ENCODE results near the gene YAF2. TPM values are rescaled to one million over a fixed set of nuclear protein-coding genes. Genes with fewer than 3 reads are reported as not detected.

Gene YAF2
- total RNA-seq, 2 experiments from 2014 or later, result 31.1 to 32.9 TPM

GRCh38 chr12:42130672-42131402 is 107.2 kb downstream of the YAF2 start:
- CTCF ChIA-PET, result interaction anchor here (0.8 to 1.0 kb wide), 2 partner anchors 201 to 241 kb away, joined by 3 to 5 read pairs; no protein-coding TSS in a partner anchor
- peaks cover 1% of the 10 kb centered on the region for H3K36me3 Mint-ChIP-seq (ENCODE audit: low read depth)
- POLR2A ChIA-PET, result interaction anchor here (1.2 kb wide), 1 partner anchor 14 kb away, joined by 3 read pairs; no protein-coding TSS in a partner anchor
- H3K27me3 Mint-ChIP-seq (ENCODE audit: low read depth), result no peaks in the 10 kb centered on the region
- H3K4me3 Mint-ChIP-seq, result no peak overlapping the region
- no peaks in the 10 kb centered on the region for H3K4me1 Mint-ChIP-seq (ENCODE audit: low read depth)
- no peak for ATAC-seq
- no peak for DNase-seq
- H3K9me3 Mint-ChIP-seq (ENCODE audit: insufficient read depth), result no peaks in the 10 kb centered on the region
- no peak overlapping the region for H3K27ac Mint-ChIP-seq

GRCh38 chr12:42129595-42130204 is 108.3 kb downstream of the YAF2 start:
- Mint-ChIP-seq H3K36me3 (ENCODE audit: low read depth) (peaks cover 1% of the 10 kb centered on the region), H3K4me1 (ENCODE audit: low read depth) (no peaks in the 10 kb centered on the region), H3K27ac (no peak overlapping the region), H3K9me3 (ENCODE audit: insufficient read depth) (no peaks in the 10 kb centered on the region), H3K27me3 (ENCODE audit: low read depth) (no peaks in the 10 kb centered on the region), H3K4me3 (no peak overlapping the region)
- no peak for ATAC-seq
- CTCF ChIA-PET, result no interaction called here
- POLR2A ChIA-PET, result no interaction called here
- DNase-seq, result no peak

DNA sequence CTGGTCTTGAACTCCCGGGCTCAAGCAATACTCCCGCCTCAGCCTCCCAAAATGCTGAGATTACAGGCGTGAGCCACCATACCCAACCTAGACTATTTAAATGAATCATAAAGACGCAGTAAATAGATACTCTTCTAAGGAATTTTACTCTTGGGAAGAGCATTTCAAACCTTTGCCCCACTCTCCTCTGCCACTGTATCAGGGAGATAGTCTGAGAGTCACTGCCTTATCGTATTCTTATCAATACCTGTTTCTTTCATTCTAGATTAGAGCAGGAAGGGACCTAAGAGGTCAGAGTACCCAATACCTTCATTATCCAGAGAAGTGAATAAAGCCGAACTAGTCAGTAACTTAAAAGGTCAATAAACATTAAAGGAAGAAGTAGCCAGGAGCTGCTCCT is 109.2 kb downstream of the YAF2 start:
- ChIA-PET CTCF (interaction anchor here (1.4 kb wide), 1 partner anchor 203 kb away, joined by 4 read pairs; no protein-coding TSS in a partner anchor), POLR2A (no interaction called here)
- DNase-seq (no peak), ATAC-seq (no peak)
- Mint-ChIP-seq H3K27me3 (ENCODE audit: low read depth) (no peaks in the 10 kb centered on the region), H3K4me1 (ENCODE audit: low read depth) (no peaks in the 10 kb centered on the region), H3K27ac (no peak overlapping the region), H3K4me3 (no peak overlapping the region), H3K36me3 (ENCODE audit: low read depth) (no peaks in the 10 kb centered on the region), H3K9me3 (ENCODE audit: insufficient read depth) (no peaks in the 10 kb centered on the region)

- Mint-ChIP-seq H3K4me1 (ENCODE audit: low read depth) (no peaks in the 10 kb centered on the region), H3K4me3 (no peak overlapping the region), H3K27me3 (ENCODE audit: low read depth) (no peaks in the 10 kb centered on the region), H3K27ac (no peak overlapping the region), H3K9me3 (ENCODE audit: insufficient read depth) (no peaks in the 10 kb centered on the region), H3K36me3 (ENCODE audit: low read depth) (no peaks in the 10 kb centered on the region)
- ChIA-PET CTCF (interaction anchor here (0.7 to 1.4 kb wide), 2 partner anchors 204 to 244 kb away, joined by 3 to 4 read pairs; no protein-coding TSS in a partner anchor), POLR2A (no interaction called here)
- DNase-seq, result no peak
- ATAC-seq, result no peak
Measured at GRCh38 chr12:42128327-42128726, 109.7 kb downstream of the YAF2 start.

GRCh38 chr12:42126963-42127362 is 111.1 kb downstream of the YAF2 start:
- H3K4me3 Mint-ChIP-seq, result no peak overlapping the region
- H3K27me3 Mint-ChIP-seq (ENCODE audit: low read depth), result no peaks in the 10 kb centered on the region
- POLR2A ChIA-PET, result no interaction called here
- ATAC-seq, result no peak
- no peaks in the 10 kb centered on the region for H3K9me3 Mint-ChIP-seq (ENCODE audit: insufficient read depth)
- no peaks in the 10 kb centered on the region for H3K4me1 Mint-ChIP-seq (ENCODE audit: low read depth)
- H3K36me3 Mint-ChIP-seq (ENCODE audit: low read depth), result no peaks in the 10 kb centered on the region
- no peak overlapping the region for H3K27ac Mint-ChIP-seq
- no peak for DNase-seq
- CTCF ChIA-PET, result no interaction called here

DNA sequence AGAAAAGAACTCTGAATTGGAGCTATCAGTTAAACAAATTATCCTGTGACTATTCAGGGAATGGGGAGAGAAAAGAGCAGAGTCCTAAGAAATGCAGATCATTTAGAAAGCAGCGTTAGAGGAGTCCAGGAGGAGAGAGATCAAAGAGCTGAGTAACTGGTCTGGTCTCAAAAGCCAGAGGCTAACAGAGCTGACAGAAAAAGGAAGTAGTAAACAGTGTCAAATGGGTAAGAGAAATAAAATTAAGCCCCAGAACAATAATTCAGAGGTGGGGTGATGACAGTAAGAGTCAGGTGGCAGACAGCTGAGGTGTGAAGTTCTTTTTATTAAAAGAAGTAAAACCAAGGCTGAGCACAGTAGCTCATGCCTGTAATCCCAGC is 112.7 kb downstream of the YAF2 start:
- Mint-ChIP-seq H3K9me3 (ENCODE audit: insufficient read depth) (no peaks in the 10 kb centered on the region), H3K27me3 (ENCODE audit: low read depth) (no peaks in the 10 kb centered on the region), H3K27ac (no peak overlapping the region), H3K36me3 (ENCODE audit: low read depth) (peaks cover 4% of the 10 kb centered on the region), H3K4me1 (ENCODE audit: low read depth) (no peaks in the 10 kb centered on the region), H3K4me3 (no peak overlapping the region)
- POLR2A ChIA-PET, result no interaction called here
- no peak for DNase-seq
- ATAC-seq, result no peak
- CTCF ChIA-PET, result interaction anchor here (0.8 kb wide), 1 partner anchor 246 kb away, joined by 3 read pairs; no protein-coding TSS in a partner anchor

GRCh38 chr12:42124764-42125387 is 113.2 kb downstream of the YAF2 start:
- ChIA-PET POLR2A (no interaction called here), CTCF (interaction anchor here (0.8 kb wide), 1 partner anchor 247 kb away, joined by 3 read pairs; no protein-coding TSS in a partner anchor)
- Mint-ChIP-seq H3K36me3 (ENCODE audit: low read depth) (peaks cover 8% of the 10 kb centered on the region), H3K9me3 (ENCODE audit: insufficient read depth) (no peaks in the 10 kb centered on the region), H3K27me3 (ENCODE audit: low read depth) (no peaks in the 10 kb centered on the region), H3K27ac (no peak overlapping the region), H3K4me3 (no peak overlapping the region), H3K4me1 (ENCODE audit: low read depth) (peaks cover 2% of the 10 kb centered on the region)
- DNase-seq, result no peak
- no peak for ATAC-seq

DNA sequence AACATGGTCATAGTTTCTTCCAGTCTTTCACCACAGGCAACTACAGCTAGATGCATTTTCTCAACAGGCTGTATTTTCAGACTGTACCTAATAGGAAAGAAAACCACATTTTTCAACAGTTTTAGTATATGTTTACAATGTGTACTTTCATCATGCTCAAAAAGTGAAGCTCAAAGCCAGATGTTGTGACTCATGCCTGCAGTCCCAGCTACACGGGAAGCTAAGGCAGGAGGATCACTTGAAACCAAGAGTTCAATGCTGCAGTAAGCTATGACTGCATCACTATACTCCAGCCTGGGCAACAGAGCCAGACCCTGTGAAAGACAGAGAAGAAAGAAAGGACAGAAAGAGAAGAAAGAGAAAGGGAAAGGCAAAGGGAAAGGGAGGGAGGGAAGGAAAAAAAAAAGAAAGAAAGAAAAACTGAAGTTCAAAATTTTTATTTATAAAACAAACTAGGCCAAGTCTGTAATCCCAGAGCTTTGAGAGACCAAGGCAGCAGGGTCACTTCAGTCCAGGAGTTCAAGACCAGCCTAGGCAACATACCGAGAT is 118.9 kb downstream of the YAF2 start:
- CTCF ChIA-PET, result interaction anchor here (1.0 to 1.6 kb wide), 3 partner anchors 15 to 253 kb away, joined by 3 to 4 read pairs (median 3); no protein-coding TSS in a partner anchor
- Mint-ChIP-seq H3K4me1 (ENCODE audit: low read depth) (peaks cover 8% of the 10 kb centered on the region), H3K27ac (peak overlapping the region; percentile 37), H3K36me3 (ENCODE audit: low read depth) (peaks cover 41% of the 10 kb centered on the region), H3K9me3 (ENCODE audit: insufficient read depth) (no peaks in the 10 kb centered on the region), H3K4me3 (no peak overlapping the region), H3K27me3 (ENCODE audit: low read depth) (no peaks in the 10 kb centered on the region)
- DNase-seq (no peak), ATAC-seq (no peak)
- POLR2A ChIA-PET, result no interaction called here

DNA sequence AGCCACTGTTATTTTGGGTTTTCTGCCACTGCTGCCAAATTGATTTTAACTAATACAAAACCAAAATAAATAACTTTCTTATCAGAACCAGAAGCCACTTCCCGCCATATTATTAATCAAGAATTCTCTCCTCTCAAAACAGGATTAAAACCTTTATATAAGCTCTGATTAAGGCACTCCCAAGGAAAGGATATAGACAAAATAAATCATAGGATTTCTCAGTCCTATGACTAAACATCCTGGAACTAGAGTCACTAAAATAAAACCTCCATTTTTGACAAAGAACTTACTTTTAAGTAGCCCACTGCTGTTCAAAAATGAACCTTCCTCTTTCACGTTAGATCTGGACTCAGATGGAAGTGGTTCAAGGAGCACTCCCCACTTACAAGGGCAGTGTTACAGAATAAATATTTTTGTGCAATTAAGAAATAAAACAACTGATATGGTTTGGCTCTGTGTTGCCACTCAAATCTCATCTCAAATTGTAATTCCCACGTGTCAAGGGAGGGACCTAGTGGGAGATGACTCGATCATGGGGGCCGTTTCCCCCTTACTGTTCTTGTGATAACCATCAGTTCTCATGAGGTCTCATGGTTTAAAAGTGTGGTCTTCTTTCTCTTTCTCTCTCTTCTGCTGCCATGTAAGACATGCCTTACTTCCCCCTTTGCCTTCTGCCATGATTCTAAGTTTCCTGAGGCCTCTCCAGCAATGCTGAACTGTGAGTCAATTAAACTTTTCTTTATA is 119.7 kb downstream of the YAF2 start:
- Mint-ChIP-seq H3K4me1 (ENCODE audit: low read depth) (peaks cover 8% of the 10 kb centered on the region), H3K27me3 (ENCODE audit: low read depth) (no peaks in the 10 kb centered on the region), H3K9me3 (ENCODE audit: insufficient read depth) (no peaks in the 10 kb centered on the region), H3K27ac (no peak overlapping the region), H3K36me3 (ENCODE audit: low read depth) (peaks cover 45% of the 10 kb centered on the region), H3K4me3 (no peak overlapping the region)
- ATAC-seq (no peak), DNase-seq (no peak)
- ChIA-PET CTCF (no interaction called here), POLR2A (no interaction called here)

DNA sequence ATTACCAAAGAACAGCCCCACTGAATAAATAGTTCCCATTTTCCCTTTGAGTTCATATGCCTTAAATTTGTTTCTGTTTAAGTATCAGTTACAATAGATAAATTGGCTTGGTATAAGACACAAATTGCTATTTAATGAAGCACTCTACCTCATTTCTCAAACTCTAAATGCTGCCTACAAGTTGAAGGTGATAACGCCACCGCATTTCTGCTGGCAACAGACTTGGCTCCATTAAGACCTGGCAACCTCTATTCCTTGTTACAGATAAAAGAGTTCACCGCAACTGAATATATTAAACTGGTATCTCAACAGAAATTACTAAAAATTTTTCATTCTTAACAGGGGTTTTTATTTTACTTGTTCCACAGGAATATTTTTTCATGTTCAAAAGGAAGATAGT is 129.0 kb downstream of the YAF2 start:
- ChIA-PET POLR2A (no interaction called here), CTCF (no interaction called here)
- Mint-ChIP-seq H3K4me1 (ENCODE audit: low read depth) (no peaks in the 10 kb centered on the region), H3K36me3 (ENCODE audit: low read depth) (peaks cover 31% of the 10 kb centered on the region), H3K27ac (no peak overlapping the region), H3K4me3 (no peak overlapping the region), H3K9me3 (ENCODE audit: insufficient read depth) (peaks cover 21% of the 10 kb centered on the region), H3K27me3 (ENCODE audit: low read depth) (no peaks in the 10 kb centered on the region)
- no peak for DNase-seq
- ATAC-seq, result no peak

Measured in activated CD8-positive, alpha-beta T cell treated with anti-CD3 and anti-CD28 coated beads, Interleukin-2, amount 10 ng/mL, durations not matched to agents 7 days and 5 days (primary cell).